ENCODE measurements around the gene SEZ6.

Gene SEZ6

DNA sequence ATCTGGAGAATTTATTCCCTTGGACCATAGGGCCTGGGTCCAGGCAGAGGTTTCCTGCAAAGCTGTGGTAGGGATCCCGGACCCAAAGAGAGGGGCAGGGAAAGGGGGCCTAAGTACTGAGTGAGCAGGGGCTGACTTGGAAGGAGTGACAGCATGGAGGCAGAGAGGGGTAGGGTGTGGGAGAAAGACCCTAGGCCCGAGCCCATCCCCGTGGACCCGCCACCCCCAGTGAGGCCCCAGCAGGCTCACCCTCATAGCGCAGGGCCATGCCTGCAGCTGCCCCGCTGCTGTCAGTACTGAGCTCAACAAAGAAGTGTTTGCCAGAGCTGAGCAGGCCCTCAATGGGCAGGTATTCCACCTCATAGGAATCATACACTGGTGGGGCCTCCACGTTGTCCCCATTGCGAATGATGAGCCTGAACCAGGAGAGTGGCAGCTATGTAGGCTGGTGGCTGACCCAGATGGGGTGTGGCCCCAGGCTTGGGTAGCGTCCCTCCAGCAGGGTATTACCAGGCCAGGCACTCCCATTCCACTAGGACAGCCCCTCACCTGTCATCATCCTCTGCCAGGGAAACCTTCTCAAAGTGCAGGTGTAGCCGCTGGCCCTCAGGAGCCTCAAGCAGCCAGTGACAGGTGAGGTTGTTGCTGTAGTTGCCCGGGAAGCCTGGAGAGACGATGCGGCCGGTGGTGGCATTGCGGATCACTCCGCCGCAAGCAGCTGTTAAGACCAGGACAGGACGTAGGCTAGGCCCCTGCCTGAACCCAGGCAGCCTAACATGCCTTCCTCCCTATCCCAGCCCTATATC lies 45.4 kb downstream of the SEZ6 start:
- Histone ChIP-seq H3K79me2 (ENCODE audit: control insufficient read depth, insufficient read depth, low read length) (no peaks in the 10 kb centered on the region), H3K4me1 (ENCODE audit: control insufficient read depth, low read depth, low read length) (peaks cover 1% of the 10 kb centered on the region), H3K36me3 (ENCODE audit: control insufficient read depth, insufficient read depth, low read length) (no peaks in the 10 kb centered on the region), H3K79me1 (ENCODE audit: low read length) (no peaks in the 10 kb centered on the region), H4K5ac (ENCODE audit: low read length) (no peak overlapping the region), H3K27ac (ENCODE audit: low read depth, low read length) (no peak overlapping the region), H4K8ac (ENCODE audit: low read depth, low read length) (no peak overlapping the region), H2BK15ac (replicated peaks; ENCODE audit: low read depth) (no peak overlapping the region), H2BK120ac (ENCODE audit: low read depth, low read length) (no peak overlapping the region), H2BK5ac (ENCODE audit: low read length) (no peak overlapping the region), H3K9ac (ENCODE audit: low read length) (no peak overlapping the region), H3K27me3 (ENCODE audit: insufficient read depth, low read length, poor library complexity) (no peaks in the 10 kb centered on the region), H3K18ac (ENCODE audit: low read length) (no peak overlapping the region), H3K56ac (ENCODE audit: low read length) (no peak overlapping the region), H3K4me3 (ENCODE audit: low read length) (no peak overlapping the region), H2AK5ac (ENCODE audit: low read length) (no peak overlapping the region), H3K4ac (ENCODE audit: low read depth, low read length) (no peak overlapping the region), H3K23ac (ENCODE audit: low read length) (peak overlapping the region; percentile 80), H3K4me2 (ENCODE audit: low read length) (no peak overlapping the region)
- no CpG with 5 or more reads among the region's 18 CpGs for WGBS (ENCODE audit: extremely low coverage, insufficient coverage, low lambda C conversion rate)
- no peak for DNase-seq

DNA sequence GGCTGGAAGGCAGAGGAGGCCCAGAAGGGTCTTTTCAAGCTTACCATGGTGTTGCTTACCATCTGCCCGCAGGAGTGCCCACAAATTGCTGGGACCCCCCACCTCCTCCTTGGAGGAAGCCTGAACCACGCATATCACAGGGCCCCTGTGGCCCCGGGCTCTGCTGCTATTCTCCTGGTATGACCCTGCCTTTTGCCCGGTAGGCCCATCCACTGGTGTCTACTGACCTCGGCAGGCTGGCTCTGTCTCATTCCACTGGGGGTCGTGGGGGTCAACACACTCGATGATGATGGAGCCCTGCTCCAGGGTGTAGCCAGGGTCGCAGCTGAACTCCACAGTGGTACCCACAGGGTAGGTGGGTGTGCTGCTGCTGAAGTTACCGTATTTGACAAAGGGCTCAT lies 46.4 kb downstream of the SEZ6 start:
- H4K5ac ChIP-seq (ENCODE audit: low read length): no peak overlapping the region
- H3K56ac ChIP-seq (ENCODE audit: low read length): no peak overlapping the region
- no peak overlapping the region for H3K9ac ChIP-seq (ENCODE audit: low read length)
- no peak overlapping the region for H2BK5ac ChIP-seq (ENCODE audit: low read length)
- no peaks in the 10 kb centered on the region for H3K27me3 ChIP-seq (ENCODE audit: insufficient read depth, low read length, poor library complexity)
- H3K23ac ChIP-seq (ENCODE audit: low read length): no peak overlapping the region
- no peak overlapping the region for H3K27ac ChIP-seq (ENCODE audit: low read depth, low read length)
- H4K8ac ChIP-seq (ENCODE audit: low read depth, low read length): no peak overlapping the region
- no peaks in the 10 kb centered on the region for H3K36me3 ChIP-seq (ENCODE audit: control insufficient read depth, insufficient read depth, low read length)
- H2AK5ac ChIP-seq (ENCODE audit: low read length): no peak overlapping the region
- H3K79me2 ChIP-seq (ENCODE audit: control insufficient read depth, insufficient read depth, low read length): no peaks in the 10 kb centered on the region
- no peaks in the 10 kb centered on the region for H3K79me1 ChIP-seq (ENCODE audit: low read length)
- no CpG with 5 or more reads among the region's 9 CpGs for WGBS (ENCODE audit: extremely low coverage, insufficient coverage, low lambda C conversion rate)
- DNase-seq: no peak
- H3K18ac ChIP-seq (ENCODE audit: low read length): no peak overlapping the region
- no peak overlapping the region for H3K4me2 ChIP-seq (ENCODE audit: low read length)
- H2BK120ac ChIP-seq (ENCODE audit: low read depth, low read length): no peak overlapping the region
- no peak overlapping the region for H3K4ac ChIP-seq (ENCODE audit: low read depth, low read length)
- peaks cover 1% of the 10 kb centered on the region for H3K4me1 ChIP-seq (ENCODE audit: control insufficient read depth, low read depth, low read length)
- H2BK15ac ChIP-seq (replicated peaks; ENCODE audit: low read depth): no peak overlapping the region
- no peak overlapping the region for H3K4me3 ChIP-seq (ENCODE audit: low read length)

GRCh38 chr17:28958820-28959455 lies 46.9 kb downstream of the SEZ6 start:
- Histone ChIP-seq H3K27ac (ENCODE audit: low read depth, low read length) (no peak overlapping the region), H4K5ac (ENCODE audit: low read length) (no peak overlapping the region), H3K23ac (ENCODE audit: low read length) (no peak overlapping the region), H2AK5ac (ENCODE audit: low read length) (no peak overlapping the region), H3K79me2 (ENCODE audit: control insufficient read depth, insufficient read depth, low read length) (no peaks in the 10 kb centered on the region), H3K18ac (ENCODE audit: low read length) (no peak overlapping the region), H3K79me1 (ENCODE audit: low read length) (no peaks in the 10 kb centered on the region), H3K36me3 (ENCODE audit: control insufficient read depth, insufficient read depth, low read length) (no peaks in the 10 kb centered on the region), H3K4me1 (ENCODE audit: control insufficient read depth, low read depth, low read length) (peaks cover 1% of the 10 kb centered on the region), H3K9ac (ENCODE audit: low read length) (no peak overlapping the region), H3K4me2 (ENCODE audit: low read length) (no peak overlapping the region), H3K4ac (ENCODE audit: low read depth, low read length) (no peak overlapping the region), H3K56ac (ENCODE audit: low read length) (no peak overlapping the region), H4K8ac (ENCODE audit: low read depth, low read length) (no peak overlapping the region), H2BK120ac (ENCODE audit: low read depth, low read length) (no peak overlapping the region), H2BK5ac (ENCODE audit: low read length) (no peak overlapping the region), H2BK15ac (replicated peaks; ENCODE audit: low read depth) (no peak overlapping the region), H3K4me3 (ENCODE audit: low read length) (no peak overlapping the region), H3K27me3 (ENCODE audit: insufficient read depth, low read length, poor library complexity) (no peaks in the 10 kb centered on the region)
- no CpG with 5 or more reads among the region's 18 CpGs for WGBS (ENCODE audit: extremely low coverage, insufficient coverage, low lambda C conversion rate)
- DNase-seq: no peak

GRCh38 chr17:28957992-28958355 lies 47.9 kb downstream of the SEZ6 start:
- Histone ChIP-seq H2AK5ac (ENCODE audit: low read length) (no peak overlapping the region), H3K27me3 (ENCODE audit: insufficient read depth, low read length, poor library complexity) (no peaks in the 10 kb centered on the region), H4K5ac (ENCODE audit: low read length) (no peak overlapping the region), H3K4me3 (ENCODE audit: low read length) (no peak overlapping the region), H3K9ac (ENCODE audit: low read length) (no peak overlapping the region), H3K56ac (ENCODE audit: low read length) (no peak overlapping the region), H3K18ac (ENCODE audit: low read length) (no peak overlapping the region), H3K4me1 (ENCODE audit: control insufficient read depth, low read depth, low read length) (peaks cover 1% of the 10 kb centered on the region), H3K36me3 (ENCODE audit: control insufficient read depth, insufficient read depth, low read length) (no peaks in the 10 kb centered on the region), H3K4ac (ENCODE audit: low read depth, low read length) (no peak overlapping the region), H2BK5ac (ENCODE audit: low read length) (no peak overlapping the region), H2BK120ac (ENCODE audit: low read depth, low read length) (no peak overlapping the region), H3K79me2 (ENCODE audit: control insufficient read depth, insufficient read depth, low read length) (no peaks in the 10 kb centered on the region), H2BK15ac (replicated peaks; ENCODE audit: low read depth) (no peak overlapping the region), H4K8ac (ENCODE audit: low read depth, low read length) (no peak overlapping the region), H3K79me1 (ENCODE audit: low read length) (no peaks in the 10 kb centered on the region), H3K4me2 (ENCODE audit: low read length) (no peak overlapping the region), H3K27ac (ENCODE audit: low read depth, low read length) (no peak overlapping the region), H3K23ac (ENCODE audit: low read length) (no peak overlapping the region)
- no CpG with 5 or more reads among the region's 7 CpGs for WGBS (ENCODE audit: extremely low coverage, insufficient coverage, low lambda C conversion rate)
- no peak for DNase-seq

GRCh38 chr17:28957277-28957991 lies 48.4 kb downstream of the SEZ6 start:
- no peak overlapping the region for H2BK120ac ChIP-seq (ENCODE audit: low read depth, low read length)
- H3K79me2 ChIP-seq (ENCODE audit: control insufficient read depth, insufficient read depth, low read length): no peaks in the 10 kb centered on the region
- H3K4me3 ChIP-seq (ENCODE audit: low read length): no peak overlapping the region
- H3K4me1 ChIP-seq (ENCODE audit: control insufficient read depth, low read depth, low read length): peaks cover 1% of the 10 kb centered on the region
- DNase-seq: no peak
- no peak overlapping the region for H3K56ac ChIP-seq (ENCODE audit: low read length)
- no CpG with 5 or more reads among the region's 13 CpGs for WGBS (ENCODE audit: extremely low coverage, insufficient coverage, low lambda C conversion rate)
- no peaks in the 10 kb centered on the region for H3K36me3 ChIP-seq (ENCODE audit: control insufficient read depth, insufficient read depth, low read length)
- no peaks in the 10 kb centered on the region for H3K79me1 ChIP-seq (ENCODE audit: low read length)
- H2AK5ac ChIP-seq (ENCODE audit: low read length): no peak overlapping the region
- H4K8ac ChIP-seq (ENCODE audit: low read depth, low read length): no peak overlapping the region
- H3K23ac ChIP-seq (ENCODE audit: low read length): no peak overlapping the region
- no peak overlapping the region for H3K9ac ChIP-seq (ENCODE audit: low read length)
- no peaks in the 10 kb centered on the region for H3K27me3 ChIP-seq (ENCODE audit: insufficient read depth, low read length, poor library complexity)
- no peak overlapping the region for H4K5ac ChIP-seq (ENCODE audit: low read length)
- H2BK15ac ChIP-seq (replicated peaks; ENCODE audit: low read depth): no peak overlapping the region
- no peak overlapping the region for H3K4ac ChIP-seq (ENCODE audit: low read depth, low read length)
- H3K27ac ChIP-seq (ENCODE audit: low read depth, low read length): no peak overlapping the region
- no peak overlapping the region for H3K4me2 ChIP-seq (ENCODE audit: low read length)
- no peak overlapping the region for H3K18ac ChIP-seq (ENCODE audit: low read length)
- H2BK5ac ChIP-seq (ENCODE audit: low read length): no peak overlapping the region

Data from mesendoderm (in vitro differentiated cells).